Prostate gland (tissue), 2 donors: ENCODE data around the gene GRID1. TPM values are rescaled to one million over a fixed set of nuclear protein-coding genes. Genes with fewer than 3 reads are reported as not detected.

ENCODE experiments used
- DNase-seq: peaks from one replicate; pipeline ENCODE4 v3.0.0-alpha.2; 2019; ENCODE audit warnings: low spot score
- H3K27ac ChIP-seq, 2 donors: fragments of 200-600 bp; sonication (generic); 2 replicates each; pipeline ENCODE4 v1.5.1; 2017 to 2019
- H3K27me3 ChIP-seq: fragments of 200-600 bp; sonication (generic); replicated peaks from 2 replicates; pipeline ENCODE4 v1.5.1; 2019; ENCODE audit not compliant: insufficient read depth
- H3K36me3 ChIP-seq, 2 donors: fragments of 200-600 bp; sonication (generic); 1 replicate in 1 of 2; 2 replicates in 1 of 2; pipeline versions ENCODE4 v1.5.1 to v1.8.1; 2017 to 2019
- H3K4me1 ChIP-seq: fragments of 200-600 bp; sonication (generic); replicated peaks from 2 replicates; pipeline ENCODE4 v1.5.1; 2019
- H3K4me3 ChIP-seq, 2 donors: fragments of 200-600 bp; sonication (generic); 2 replicates each; pipeline ENCODE4 v1.5.1; 2017 to 2019
- H3K9me3 ChIP-seq: fragments of 200-600 bp; sonication (generic); 2 replicates; pipeline ENCODE4 v1.5.1; 2017
- POLR2A ChIP-seq: fragments of 450-650 bp; IDR thresholded peaks from one replicate; pipeline ENCODE4 v1.6.1; 2016; ENCODE audit warnings: antibody characterized with exemption, mild to moderate bottlenecking
- POLR2AphosphoS5 ChIP-seq: sonication (generic); formaldehyde crosslinking; IDR thresholded peaks from one replicate; pipeline ENCODE4 v1.6.1; 2017; ENCODE audit warnings: antibody characterized with exemption
- WGBS: methylation state at CpG from one replicate; pipeline ENCODE4 v1.1.5; 2018; 5-methylcytosine and 5-hydroxymethylcytosine counted together
- intact Hi-C: fragments of 100-400 bp; cut with DNase I; formaldehyde crosslinking; loops from one replicate; pipeline ENCODE4 v1.14.2; 2022
- total RNA-seq, 2 donors: library from RNA; depleted of rRNA; stranded (reverse); fragments of >200 nt; gene quantifications; one replicate each; pipeline ENCODE4 v1.1.0, GENCODE V29; 2016
- TF ChIP-seq, protein P1 (sequence below), 4 experiments: fragments of 200-600 bp in 2 of 4; fragments of 450-650 bp in 2 of 4; sonication (generic) in 2 of 4; IDR thresholded peaks; 1 replicate in 3 of 4; 2 replicates in 1 of 4; pipeline ENCODE4 v1.5.1; 2016 to 2019; ENCODE audit warnings: antibody characterized with exemption in 4 of 4, mild to moderate bottlenecking in 2 of 4, moderate library complexity in 2 of 4

The GRID1 gene
- total RNA-seq, 2 donors from 2014 or later = 1.0 to 10.0 TPM

- H3K4me3 ChIP-seq = no peak overlapping the region
- intact Hi-C loops = no loop called here
- DNase-seq = no peak
- no peaks in the 10 kb centered on the region for H3K4me1 ChIP-seq
- no peaks in the 10 kb centered on the region for H3K9me3 ChIP-seq
- H3K27me3 ChIP-seq = no peaks in the 10 kb centered on the region
- H3K27ac ChIP-seq = no peak overlapping the region
- no peak for TF ChIP-seq POLR2A
- no peak for TF ChIP-seq POLR2AphosphoS5
- TF ChIP-seq, protein P1, sequence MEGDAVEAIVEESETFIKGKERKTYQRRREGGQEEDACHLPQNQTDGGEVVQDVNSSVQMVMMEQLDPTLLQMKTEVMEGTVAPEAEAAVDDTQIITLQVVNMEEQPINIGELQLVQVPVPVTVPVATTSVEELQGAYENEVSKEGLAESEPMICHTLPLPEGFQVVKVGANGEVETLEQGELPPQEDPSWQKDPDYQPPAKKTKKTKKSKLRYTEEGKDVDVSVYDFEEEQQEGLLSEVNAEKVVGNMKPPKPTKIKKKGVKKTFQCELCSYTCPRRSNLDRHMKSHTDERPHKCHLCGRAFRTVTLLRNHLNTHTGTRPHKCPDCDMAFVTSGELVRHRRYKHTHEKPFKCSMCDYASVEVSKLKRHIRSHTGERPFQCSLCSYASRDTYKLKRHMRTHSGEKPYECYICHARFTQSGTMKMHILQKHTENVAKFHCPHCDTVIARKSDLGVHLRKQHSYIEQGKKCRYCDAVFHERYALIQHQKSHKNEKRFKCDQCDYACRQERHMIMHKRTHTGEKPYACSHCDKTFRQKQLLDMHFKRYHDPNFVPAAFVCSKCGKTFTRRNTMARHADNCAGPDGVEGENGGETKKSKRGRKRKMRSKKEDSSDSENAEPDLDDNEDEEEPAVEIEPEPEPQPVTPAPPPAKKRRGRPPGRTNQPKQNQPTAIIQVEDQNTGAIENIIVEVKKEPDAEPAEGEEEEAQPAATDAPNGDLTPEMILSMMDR (IDR thresholded peaks at IDR 0.05) = no peak
- H3K36me3 ChIP-seq = no peaks in the 10 kb centered on the region
- 80% methylated on average over 4 of the region's 4 CpGs for WGBS
Measured at GRCh38 chr10:86256690-86257315, 109.8 kb downstream of the GRID1 start.

DNA sequence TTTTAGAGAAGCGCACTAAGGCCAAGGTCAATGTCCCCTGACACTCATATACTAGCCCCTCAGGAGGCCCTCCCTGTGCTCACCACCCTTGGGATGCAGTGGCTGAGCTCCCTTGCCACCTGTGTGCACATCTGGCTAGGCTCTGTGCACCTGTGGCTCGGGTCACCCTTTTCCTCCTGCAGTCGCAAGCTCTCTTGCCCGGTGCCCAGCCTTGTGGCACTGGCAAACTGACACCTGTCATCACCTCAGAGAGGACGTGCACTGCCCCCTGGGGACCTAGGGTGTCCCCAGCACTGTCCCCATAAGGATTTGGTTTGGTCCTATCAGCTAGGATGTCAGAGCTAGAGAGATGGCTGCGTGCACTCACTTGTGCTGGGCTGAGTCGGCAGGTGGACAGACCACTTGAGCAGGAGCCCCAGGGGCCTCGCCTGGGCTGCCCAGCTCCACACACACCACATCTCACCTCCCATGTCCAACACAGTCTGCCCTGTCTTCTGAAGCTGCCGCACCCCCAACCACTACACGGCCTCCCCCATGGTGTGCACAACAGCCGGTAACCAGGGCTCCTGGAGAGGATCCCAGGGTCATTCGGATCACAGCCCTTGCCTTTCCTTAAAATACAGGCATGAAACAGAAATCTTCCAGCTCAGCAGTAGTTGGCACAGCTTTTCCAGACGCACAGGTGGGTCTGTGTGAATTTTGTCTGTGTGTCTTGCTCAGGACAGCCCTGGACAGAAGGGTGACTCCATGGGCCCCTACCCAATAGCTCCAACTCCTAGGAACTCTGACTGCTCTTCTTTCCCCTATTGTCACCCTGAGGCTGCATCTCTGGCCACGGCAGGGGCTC, 111.0 kb downstream of the GRID1 start:
- Histone ChIP-seq H3K4me1 (no peaks in the 10 kb centered on the region), H3K4me3 (no peak overlapping the region), H3K27me3 (no peaks in the 10 kb centered on the region), H3K36me3 (no peaks in the 10 kb centered on the region), H3K27ac (no peak overlapping the region), H3K9me3 (no peaks in the 10 kb centered on the region)
- WGBS = 85% methylated on average over 14 of the region's 14 CpGs
- TF ChIP-seq POLR2A = no peak
- TF ChIP-seq, protein P1 (IDR thresholded peaks at IDR 0.05) = no peak
- no peak for TF ChIP-seq POLR2AphosphoS5
- DNase-seq = no peak
- intact Hi-C loops = no loop called here

GRCh38 chr10:86254526-86255174, 111.9 kb downstream of the GRID1 start:
- Histone ChIP-seq H3K27ac (no peak overlapping the region), H3K9me3 (no peaks in the 10 kb centered on the region), H3K4me1 (no peaks in the 10 kb centered on the region), H3K36me3 (no peaks in the 10 kb centered on the region), H3K27me3 (no peaks in the 10 kb centered on the region), H3K4me3 (no peak overlapping the region)
- TF ChIP-seq POLR2AphosphoS5 = no peak
- no peak for TF ChIP-seq POLR2A
- TF ChIP-seq, protein P1 (IDR thresholded peaks at IDR 0.05) = no peak
- 75% methylated on average over 6 of the region's 6 CpGs for WGBS
- intact Hi-C loops = no loop called here
- no peak for DNase-seq

- Histone ChIP-seq H3K36me3 (no peaks in the 10 kb centered on the region), H3K9me3 (no peaks in the 10 kb centered on the region), H3K4me3 (no peak overlapping the region), H3K27ac (no peak overlapping the region), H3K4me1 (no peaks in the 10 kb centered on the region), H3K27me3 (no peaks in the 10 kb centered on the region)
- TF ChIP-seq POLR2AphosphoS5 = no peak
- TF ChIP-seq POLR2A = no peak
- TF ChIP-seq, protein P1 (IDR thresholded peaks at IDR 0.05) = no peak
- intact Hi-C loops = no loop called here
- no peak for DNase-seq
Measured at GRCh38 chr10:86254081-86254480, 112.5 kb downstream of the GRID1 start.
